VCaP (cell line): ENCODE results near the gene OSBPL5.

Source experiments
- H3K27ac ChIP-seq: fragments of 450-650 bp; 2 replicates; pipeline ENCODE4 v1.5.1; 2017
- CTCF ChIP-seq: fragments of 450-650 bp; conservative IDR thresholded peaks from 2 replicates; pipeline ENCODE4 v1.5.1; 2017; ENCODE audit warnings: mild to moderate bottlenecking, moderate library complexity

The OSBPL5 gene

GRCh38 chr11:3165152-3165705 is at the start of gene OSBPL5:
OSBPL5 (minus strand) TSS chr11:3165310; CDS start chr11:3129148, 36,162 bp downstream.
- TF ChIP-seq CTCF = no peak
- peak within 1 kb of the TSS; percentile 72; the same call in 1 of the 2 replicates for H3K27ac ChIP-seq

- no peak for TF ChIP-seq CTCF
- H3K27ac ChIP-seq = no peak overlapping the region
Observed at GRCh38 chr11:3214420-3214699, 49.2 kb upstream of the OSBPL5 start.

- H3K27ac ChIP-seq = no peak overlapping the region
- no peak for TF ChIP-seq CTCF
Observed at GRCh38 chr11:3213659-3214419, 48.7 kb upstream of the OSBPL5 start.

GRCh38 chr11:3208272-3208671 is 43.2 kb upstream of the OSBPL5 start:
- H3K27ac ChIP-seq = no peak overlapping the region
- no peak for TF ChIP-seq CTCF

- no peak for TF ChIP-seq CTCF
- H3K27ac ChIP-seq = no peak overlapping the region
Observed at GRCh38 chr11:3207526-3208189, 42.5 kb upstream of the OSBPL5 start.

GRCh38 chr11:3206922-3207204 is 41.8 kb upstream of the OSBPL5 start:
- H3K27ac ChIP-seq = no peak overlapping the region
- no peak for TF ChIP-seq CTCF

GRCh38 chr11:3206156-3206921 is 41.2 kb upstream of the OSBPL5 start:
- no peak for TF ChIP-seq CTCF
- H3K27ac ChIP-seq = no peak overlapping the region
